Endometrial microvascular endothelial cells (primary cell): ENCODE measurements around the gene SQSTM1. TPM values are rescaled to one million over a fixed set of nuclear protein-coding genes. Genes with fewer than 3 reads are reported as not detected.
"Not testable (repeated sequence)": the region's sequence is repeated elsewhere in the genome, so short reads cannot be mapped to it uniquely, and the experiment has no call there.

Experiments
- in situ Hi-C: cut with HindIII; loops from 2 replicates; pipeline ENCODE4 v1.10.0; 2017; ENCODE audit warnings: low sequenced_read_pairs, low pct_unique_long_range_greater_than_20kb; ENCODE audit errors: inconsistent ontology term
- total RNA-seq: library from RNA; depleted of rRNA; stranded (reverse); fragments of >200 nt; gene quantifications from one replicate; pipeline ENCODE4 v1.2.3, GENCODE V29; 2015; ENCODE audit errors: inconsistent ontology term

The SQSTM1 gene
- 591 TPM for total RNA-seq

DNA sequence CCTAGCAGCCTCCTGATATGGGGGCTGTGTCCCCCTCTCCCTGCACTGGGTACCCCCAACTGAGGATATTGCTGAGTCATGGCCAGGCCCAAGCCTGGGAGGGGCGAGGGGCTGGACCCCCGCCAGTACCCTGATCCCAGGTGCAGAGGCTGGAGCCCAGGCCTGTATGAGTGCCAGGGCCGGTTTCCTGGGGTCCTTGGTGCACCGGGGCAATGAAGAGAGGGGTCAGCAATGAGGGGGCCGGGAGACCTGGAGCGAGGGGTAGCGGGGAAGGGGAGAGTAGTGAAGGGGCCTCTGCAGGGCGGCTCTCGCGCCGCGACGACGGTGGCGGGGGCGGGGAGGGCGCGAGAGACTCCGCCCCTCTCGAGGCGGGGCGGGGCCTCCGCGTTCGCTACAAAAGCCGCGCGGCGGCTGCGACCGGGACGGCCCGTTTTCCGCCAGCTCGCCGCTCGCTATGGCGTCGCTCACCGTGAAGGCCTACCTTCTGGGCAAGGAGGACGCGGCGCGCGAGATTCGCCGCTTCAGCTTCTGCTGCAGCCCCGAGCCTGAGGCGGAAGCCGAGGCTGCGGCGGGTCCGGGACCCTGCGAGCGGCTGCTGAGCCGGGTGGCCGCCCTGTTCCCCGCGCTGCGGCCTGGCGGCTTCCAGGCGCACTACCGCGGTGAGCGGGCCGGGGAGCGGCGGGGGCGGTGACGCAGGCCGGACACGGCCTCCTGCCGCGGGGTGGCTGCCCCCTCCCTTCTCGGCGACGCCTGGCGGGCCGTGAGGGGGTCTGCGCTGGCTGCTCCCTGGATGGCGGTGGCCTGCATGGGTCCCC is at the start of gene SQSTM1:
Gene SQSTM1 (plus strand): TSS at position 423 of the 815 bp plus-strand sequence. CDS start 32 bp downstream, at position 455.
- in situ Hi-C loops = no loop called here

- in situ Hi-C loops = no loop called here
Observed at GRCh38 chr5:179771311-179771895, 49.3 kb upstream of the SQSTM1 start.

- in situ Hi-C loops = no loop called here
Observed at GRCh38 chr5:179772351-179772750, 48.4 kb upstream of the SQSTM1 start.

DNA sequence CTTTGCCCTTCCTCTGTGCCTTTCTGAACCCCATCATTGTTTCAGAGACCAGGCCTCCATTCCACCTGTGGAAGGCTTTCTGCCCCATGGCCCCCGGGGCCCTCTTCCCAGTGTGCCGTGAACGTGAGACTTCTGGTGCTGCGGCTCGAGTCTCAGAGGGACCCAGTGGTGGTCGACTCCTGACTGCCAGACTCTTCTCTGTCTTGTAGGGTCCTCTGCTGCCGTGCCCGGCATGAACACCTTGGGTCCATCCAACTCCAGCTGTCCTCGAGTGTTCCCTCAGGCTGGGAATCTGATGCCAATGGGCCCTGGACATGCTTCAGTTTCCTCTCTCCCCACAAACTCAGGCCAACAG is 47.0 kb upstream of the SQSTM1 start:
- in situ Hi-C loops = no loop called here

DNA sequence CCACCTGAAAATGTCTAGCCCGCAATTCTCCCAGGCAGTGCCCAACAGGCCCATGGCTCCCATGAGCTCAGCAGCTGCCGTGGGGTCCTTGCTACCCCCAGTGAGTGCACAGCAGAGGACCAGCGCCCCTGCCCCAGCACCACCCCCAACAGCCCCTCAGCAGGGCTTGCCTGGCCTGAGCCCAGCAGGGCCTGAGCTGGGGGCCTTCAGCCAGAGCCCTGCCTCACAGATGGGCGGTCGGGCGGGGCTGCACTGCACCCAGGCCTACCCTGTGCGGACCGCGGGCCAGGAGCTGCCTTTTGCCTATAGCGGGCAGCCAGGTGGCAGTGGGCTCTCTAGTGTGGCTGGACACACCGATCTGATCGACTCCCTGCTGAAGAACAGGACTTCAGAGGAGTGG is 46.3 kb upstream of the SQSTM1 start:
- in situ Hi-C loops = no loop called here

GRCh38 chr5:179776411-179776938 is 44.2 kb upstream of the SQSTM1 start:
- in situ Hi-C loops = no loop called here

DNA sequence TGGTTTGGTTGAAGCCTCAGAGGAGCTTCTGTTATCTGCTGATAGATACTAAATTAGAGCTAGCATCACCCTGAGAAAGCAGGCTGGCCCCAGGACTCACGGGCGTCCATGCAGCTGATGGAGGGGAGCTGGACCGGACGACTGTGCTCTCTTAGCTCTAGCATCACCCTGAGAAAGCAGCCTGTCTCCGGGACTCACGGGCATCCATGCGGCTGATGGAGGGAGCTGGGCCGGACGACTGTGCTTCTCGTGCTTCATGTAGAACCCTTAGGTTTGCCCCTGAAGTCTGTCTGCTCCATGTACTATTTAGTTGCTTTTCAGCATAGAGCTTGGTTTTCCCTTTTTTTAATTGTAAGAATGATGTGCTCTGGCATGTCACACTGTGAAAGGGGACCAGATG is 43.2 kb upstream of the SQSTM1 start:
- in situ Hi-C loops = no loop called here

GRCh38 chr5:179777909-179778308 is 42.8 kb upstream of the SQSTM1 start:
- in situ Hi-C loops = no loop called here

DNA sequence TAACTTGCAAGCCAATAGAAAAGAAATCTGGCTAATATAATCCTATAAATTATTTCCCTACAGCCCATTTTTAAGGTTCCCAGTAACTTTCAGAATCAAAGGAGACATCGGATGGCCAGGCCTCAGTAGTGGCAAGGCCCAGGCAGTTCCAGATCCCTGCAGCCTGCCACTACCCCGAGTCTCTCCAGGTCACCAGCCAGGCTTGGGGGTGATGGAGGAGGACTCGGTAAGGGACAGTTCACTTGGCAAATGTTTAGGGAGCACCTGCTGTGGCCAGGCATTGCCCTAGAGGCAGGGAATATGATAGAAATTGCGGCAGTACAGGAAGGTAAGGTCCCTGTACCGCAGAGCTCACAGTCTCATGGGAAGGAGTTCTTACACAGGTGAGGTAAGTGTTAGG is 42.1 kb upstream of the SQSTM1 start:
- in situ Hi-C loops = no loop called here

DNA sequence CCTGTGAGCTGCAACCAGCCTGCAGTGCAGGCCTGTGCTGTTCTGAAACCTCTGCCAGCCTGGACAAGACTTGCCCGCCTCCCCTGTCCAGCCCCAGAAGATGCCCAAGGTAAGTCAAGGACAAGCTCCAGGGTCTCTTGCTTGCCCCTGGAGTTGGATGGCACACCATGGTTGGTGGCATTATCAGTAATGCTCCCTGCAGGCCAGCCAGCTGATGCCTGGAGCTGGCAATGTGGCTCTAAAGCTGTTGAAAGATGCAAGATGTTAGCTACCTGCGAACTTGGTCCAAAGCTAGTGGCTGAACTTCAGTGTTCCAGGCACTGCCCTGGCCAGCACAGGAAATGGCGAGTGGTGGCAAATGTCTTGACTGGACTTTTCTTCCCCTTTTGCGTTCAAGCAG is 40.9 kb upstream of the SQSTM1 start:
- in situ Hi-C loops = no loop called here

DNA sequence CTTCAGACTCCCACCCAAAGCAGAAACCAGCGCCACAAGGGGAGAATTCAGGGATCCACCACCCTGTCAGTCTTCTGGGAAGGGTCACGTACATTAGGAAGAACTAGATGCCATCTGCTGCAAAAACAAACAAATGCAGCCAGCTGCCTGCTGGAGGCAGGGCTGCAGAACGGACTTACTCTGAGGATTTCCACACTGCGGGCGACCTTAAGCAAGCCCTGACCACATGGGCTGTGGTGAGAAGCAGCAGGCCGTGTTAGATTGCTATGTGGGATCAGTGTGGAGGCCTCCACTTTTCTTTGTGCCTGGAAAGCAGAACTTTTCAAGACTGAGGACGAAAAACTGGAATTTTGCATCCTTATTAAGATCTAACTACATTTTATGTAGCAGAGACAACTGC is 40.3 kb upstream of the SQSTM1 start:
- in situ Hi-C loops = no loop called here

DNA sequence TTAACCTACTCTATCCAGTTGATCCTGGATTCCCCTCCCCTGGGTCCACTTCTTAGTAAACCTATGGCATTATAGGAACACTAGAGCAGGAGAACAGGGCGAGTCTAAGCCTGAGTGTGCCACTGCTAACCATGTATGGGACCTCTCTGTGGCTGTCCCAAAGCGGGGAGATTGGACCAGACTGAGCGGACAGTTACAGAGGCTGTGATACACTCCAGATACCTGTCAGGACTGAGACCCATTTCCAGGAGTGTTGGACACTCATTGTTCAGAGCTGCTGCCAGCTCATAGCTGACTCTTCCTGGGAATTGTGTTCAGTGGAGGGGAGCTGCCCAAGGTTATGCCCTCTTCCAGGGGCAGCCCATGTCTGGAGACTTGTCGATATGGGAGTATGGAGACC is 38.9 kb upstream of the SQSTM1 start:
- in situ Hi-C loops = no loop called here

- in situ Hi-C loops = no loop called here
Observed at GRCh38 chr5:179783128-179783527, 37.6 kb upstream of the SQSTM1 start.

DNA sequence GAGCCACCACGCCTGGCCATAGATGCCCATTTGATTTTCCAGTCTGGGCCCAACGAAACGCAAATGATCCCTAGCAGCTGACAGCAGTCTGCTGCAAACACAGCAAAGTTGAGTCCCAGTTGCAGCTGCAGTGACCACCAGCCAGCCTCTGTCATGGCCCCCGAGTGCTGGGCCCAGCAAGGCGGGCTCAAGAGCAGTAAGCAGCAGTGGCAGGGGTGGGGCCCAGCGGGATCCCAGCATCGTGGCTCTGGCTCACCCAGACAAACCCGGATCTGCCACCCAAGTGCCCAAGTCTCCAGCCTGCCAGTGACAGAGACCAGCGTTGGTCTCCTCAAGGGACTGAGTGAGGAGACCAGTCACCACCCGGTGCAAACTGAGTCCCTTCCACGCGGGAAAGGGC is 33.8 kb upstream of the SQSTM1 start:
- in situ Hi-C loops = no loop called here

DNA sequence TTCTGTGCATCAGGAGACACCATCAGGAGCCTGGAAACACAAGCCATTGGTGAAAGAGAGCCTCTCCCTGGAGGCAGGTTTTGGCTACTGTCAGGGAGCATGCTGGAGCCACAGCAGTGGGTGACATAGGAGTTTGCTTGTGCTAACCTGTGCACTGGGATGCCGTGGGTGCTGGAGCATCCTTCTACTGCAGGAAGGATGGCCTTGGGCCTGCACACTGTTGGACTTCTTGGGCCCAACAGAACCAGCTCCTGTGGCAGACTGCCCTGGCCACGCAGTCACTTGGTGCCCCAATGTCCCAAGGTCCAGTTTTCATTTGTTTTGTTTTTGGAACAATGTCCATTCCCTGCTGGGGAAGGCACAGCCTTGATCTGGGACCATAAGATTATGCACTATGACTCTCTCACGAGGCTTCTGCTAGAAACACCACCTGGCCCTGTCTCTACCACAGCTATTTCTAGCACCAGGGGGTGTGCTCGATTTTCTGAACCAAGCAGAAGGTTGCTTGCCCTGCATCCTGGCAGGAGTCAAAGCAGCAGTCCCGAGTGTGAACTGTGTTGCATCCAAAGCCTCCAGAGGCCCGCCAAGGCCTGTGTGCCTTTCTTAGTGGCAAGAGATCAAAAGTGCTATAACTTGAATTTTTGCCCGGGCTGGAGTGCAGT is 32.4 kb upstream of the SQSTM1 start:
- in situ Hi-C loops = no loop called here

- in situ Hi-C loops = not testable (repeated sequence)
Observed at GRCh38 chr5:179789278-179789677, 31.4 kb upstream of the SQSTM1 start.

- in situ Hi-C loops = no loop called here
Observed at GRCh38 chr5:179791881-179792611, 28.7 kb upstream of the SQSTM1 start.

DNA sequence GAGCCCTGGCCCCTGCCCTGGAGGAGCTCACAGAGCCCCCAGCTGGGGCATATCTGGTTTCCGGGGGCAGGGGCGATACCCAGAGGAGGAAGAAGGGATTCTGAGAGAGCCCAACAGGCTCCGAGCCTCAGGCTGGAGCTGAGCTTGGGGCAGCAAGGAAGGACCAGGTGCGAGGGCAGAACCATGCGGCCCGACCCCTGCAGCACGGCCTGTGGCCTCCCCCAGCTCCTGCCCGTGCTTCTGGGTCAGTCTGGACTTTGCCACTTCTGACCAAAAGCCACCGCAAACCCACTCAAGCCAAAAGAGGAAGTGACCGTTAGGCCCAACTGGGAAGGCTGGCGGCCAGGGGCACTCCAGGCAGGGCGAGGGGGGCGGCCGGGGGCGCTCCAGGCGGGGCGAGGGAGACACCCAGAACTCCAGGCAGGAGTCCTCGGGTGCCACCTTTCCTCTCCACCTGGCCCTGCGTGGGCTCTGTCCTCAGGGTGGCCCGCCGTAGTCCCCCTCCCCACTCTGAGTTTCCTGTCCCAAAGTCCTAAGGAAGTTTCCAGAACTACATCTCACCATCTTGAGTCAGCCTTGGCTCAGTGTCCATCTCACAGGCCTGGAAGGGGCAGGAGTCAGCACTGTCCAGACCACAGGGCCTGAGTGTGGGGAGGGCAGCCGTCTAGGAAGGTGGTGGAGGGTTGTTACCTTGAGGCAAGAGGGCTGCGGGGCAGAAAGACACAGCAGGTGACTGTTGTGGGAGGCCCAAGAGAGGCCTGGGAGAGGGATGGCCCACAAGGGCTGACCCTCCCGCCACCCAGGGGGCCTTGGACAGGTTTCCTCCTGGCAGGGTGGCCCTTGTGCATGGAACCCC is 27.9 kb upstream of the SQSTM1 start:
- in situ Hi-C loops = no loop called here
